ENCODE measurements around the gene FCRLA.

GRCh38 chr1:161710560-161710959 lies 3.5 kb downstream of the FCRLA start:
- TF ChIP-seq POLR2A (IDR thresholded peaks at IDR 0.05) (no peak), CTCF (IDR thresholded peaks at IDR 0.05) (no peak)
